ENCODE results near the gene CARNS1. TPM values are rescaled to one million over a fixed set of nuclear protein-coding genes. Genes with fewer than 3 reads are reported as not detected.

CARNS1 gene
- total and polyA plus RNA-seq, 9 of the 15 experiments (the other 6 are each of a cell fraction or from before 2014, with no cell fraction given) = 0.01 to 0.18 (median 0.06) TPM; not detected in 3

DNA sequence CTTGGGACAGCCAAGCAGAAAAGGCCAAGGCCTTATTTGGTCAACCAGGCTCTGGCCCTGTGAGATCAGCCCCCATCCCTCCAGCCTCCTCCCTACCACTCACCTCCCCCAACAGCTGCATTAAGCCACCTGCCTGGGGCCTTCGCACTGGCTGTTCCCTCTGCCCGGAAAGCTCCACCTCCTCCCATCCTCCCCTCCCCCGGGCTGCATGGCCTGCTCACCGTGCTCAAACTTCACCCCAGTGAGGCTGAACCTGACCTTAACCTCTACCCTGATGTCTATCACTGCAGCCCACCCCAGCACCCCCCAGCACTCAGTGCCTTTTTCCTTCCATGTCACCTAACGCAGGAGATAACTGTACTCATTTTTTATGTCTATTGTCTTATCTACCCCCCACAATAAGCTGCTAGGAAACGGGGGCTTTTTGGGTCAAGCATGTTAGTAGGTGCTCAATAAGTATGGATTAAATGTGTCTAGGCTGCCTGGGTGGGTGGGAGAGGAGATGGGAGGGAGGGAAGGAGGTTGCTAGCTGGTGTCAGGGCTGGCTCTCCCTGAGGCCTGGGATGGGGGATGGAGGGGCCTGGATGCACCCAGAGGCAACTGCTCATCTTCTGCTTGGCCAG lies 21.1 kb downstream of the CARNS1 start (continued):
- TF ChIP-seq, protein P1, sequence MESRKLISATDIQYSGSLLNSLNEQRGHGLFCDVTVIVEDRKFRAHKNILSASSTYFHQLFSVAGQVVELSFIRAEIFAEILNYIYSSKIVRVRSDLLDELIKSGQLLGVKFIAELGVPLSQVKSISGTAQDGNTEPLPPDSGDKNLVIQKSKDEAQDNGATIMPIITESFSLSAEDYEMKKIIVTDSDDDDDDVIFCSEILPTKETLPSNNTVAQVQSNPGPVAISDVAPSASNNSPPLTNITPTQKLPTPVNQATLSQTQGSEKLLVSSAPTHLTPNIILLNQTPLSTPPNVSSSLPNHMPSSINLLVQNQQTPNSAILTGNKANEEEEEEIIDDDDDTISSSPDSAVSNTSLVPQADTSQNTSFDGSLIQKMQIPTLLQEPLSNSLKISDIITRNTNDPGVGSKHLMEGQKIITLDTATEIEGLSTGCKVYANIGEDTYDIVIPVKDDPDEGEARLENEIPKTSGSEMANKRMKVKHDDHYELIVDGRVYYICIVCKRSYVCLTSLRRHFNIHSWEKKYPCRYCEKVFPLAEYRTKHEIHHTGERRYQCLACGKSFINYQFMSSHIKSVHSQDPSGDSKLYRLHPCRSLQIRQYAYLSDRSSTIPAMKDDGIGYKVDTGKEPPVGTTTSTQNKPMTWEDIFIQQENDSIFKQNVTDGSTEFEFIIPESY (CRISPR knock-in tag; IDR thresholded peaks at IDR 0.05) = no peak
- TF ChIP-seq ZFPM2 (CRISPR knock-in tag; IDR thresholded peaks at IDR 0.05) = no peak
- no peak for TF ChIP-seq ILF3 (IDR thresholded peaks at IDR 0.05; ENCODE audit: borderline replicate concordance)
- 0 out of 2 replicates have a peak, but pooled peaks have one; percentile 19 for TF ChIP-seq LARP7 (IDR thresholded peaks at IDR 0.05)

DNA sequence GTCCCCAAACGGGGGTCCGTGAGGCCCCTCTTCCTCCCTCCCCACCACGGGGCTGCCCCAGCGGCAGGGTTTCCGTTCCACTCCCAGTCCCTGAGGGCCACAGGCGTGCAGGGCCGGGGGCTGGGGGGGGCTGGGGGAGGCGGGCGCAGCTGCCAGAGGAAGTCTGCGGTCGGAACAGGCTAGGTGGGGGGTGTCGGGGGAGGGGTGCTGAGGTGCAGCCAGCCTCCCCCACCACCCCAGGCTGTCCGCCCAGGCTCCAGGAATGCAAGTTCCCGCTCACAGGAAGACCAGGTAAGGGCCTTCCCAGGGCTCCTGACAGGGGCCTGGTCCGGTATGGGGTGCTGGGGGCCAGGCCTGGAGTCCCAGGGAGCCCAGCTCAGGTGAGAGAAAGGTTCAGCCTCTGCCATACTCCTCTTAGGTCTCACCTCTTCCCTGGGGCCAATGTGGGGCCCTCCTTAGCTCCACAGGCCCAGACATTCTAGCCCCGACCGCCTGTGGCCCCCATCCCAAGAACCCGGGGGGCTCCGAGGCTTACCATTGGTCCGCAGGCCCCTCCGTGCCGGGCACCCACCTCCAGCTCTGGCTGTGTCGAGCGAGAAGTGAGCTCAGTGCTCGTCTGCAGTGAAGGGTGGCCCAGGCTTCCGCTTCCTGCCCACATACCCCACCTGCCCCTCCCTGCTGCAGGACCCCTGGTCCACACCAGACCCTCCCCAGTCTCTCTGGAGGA lies 21.8 kb downstream of the CARNS1 start, which contains the start of gene PTPRCAP:
TSS of gene PTPRCAP (minus strand) at position 601 of the 727 bp plus-strand sequence. CDS start at position 538, 63 bp downstream.
- H3K4me3 ChIP-seq = no peak within 1 kb of the TSS
- intact Hi-C loops (cut with micrococcal nuclease) (no loop called here), in situ Hi-C loops (cut with MboI) (no loop called here)
- BruUV-seq (replicated peaks) = no TSS peak
- peaks cover 16 to 91% of the 10 kb centered on the region in 2 experiments for H3K4me1 ChIP-seq (replicated peaks in 1 of 2; ENCODE audit: control insufficient read depth in 2 of 2, insufficient read depth in 2 of 2, low read length in 2 of 2)
- peak within 1 kb of the TSS; percentile 13 to 87; a peak in 3 of 4 replicates for H3K9ac ChIP-seq (ENCODE audit: insufficient read depth in 1 of 2, low read depth in 2 of 2, low read length in 2 of 2)
- DNase-seq (ENCODE audit: extremely low read depth in 1 of 4, low spot score in 3 of 4) (peak; percentile 61 to 70 (median 64)), FAIRE-seq (no peak), ATAC-seq (peak; percentile 46)
- H2AFZ ChIP-seq (ENCODE audit: low read depth, low read length) = no peak within 1 kb of the TSS
- ChIA-PET POLR2A (interaction anchor here (0.6 to 3.0 kb wide), 8 partner anchors 8 to 61 kb away, joined by 3 to 21 read pairs (median 4); partner anchors contain the start of gene RPS6KB2), CTCF (ENCODE audit: low intra/inter-chr PET ratio) (no interaction called here)
- H3K9me1 ChIP-seq (ENCODE audit: control insufficient read depth, insufficient read depth, low read length) = peaks cover 4% of the 10 kb centered on the region
- WGBS (ENCODE audit: insufficient coverage, low coverage, missing lambda C conversion rate) = 83% methylated on average over 12 of the region's 26 CpGs
- H3K27ac ChIP-seq (ENCODE audit: extremely low read depth, low read depth, low read length) = peak within 1 kb of the TSS; percentile 86
- H3K36me3 ChIP-seq (ENCODE audit: control insufficient read depth, insufficient read depth, low read length) = peaks cover 89% of the 10 kb centered on the region; the same call in 2 of the 3 replicates
- H4K20me1 ChIP-seq (replicated peaks; ENCODE audit: control insufficient read depth, insufficient read depth, low read length) = no peaks in the 10 kb centered on the region
- no peaks in the 10 kb centered on the region; the same call in 1 of the 3 replicates for H3K79me2 ChIP-seq (ENCODE audit: control insufficient read depth, insufficient read depth, low read length)
- H3K27me3 ChIP-seq (ENCODE audit: control insufficient read depth in 2 of 2, insufficient read depth in 2 of 2, low read length in 2 of 2) = no peaks in the 10 kb centered on the region
- H3K4me2 ChIP-seq (ENCODE audit: insufficient read depth, low read length) = peak within 1 kb of the TSS; percentile 1; the same call in 1 of the 2 replicates
- no peaks in the 10 kb centered on the region for H3K9me3 ChIP-seq (replicated peaks; ENCODE audit: control insufficient read depth, insufficient read depth, low read depth, low read length)
- TF ChIP-seq RBM22 (IDR thresholded peaks at IDR 0.05; ENCODE audit: low read depth, low read length, poor library complexity, severe bottlenecking) = peak; percentile 51
- no peak for TF ChIP-seq ZNF41 (CRISPR knock-in tag; conservative IDR thresholded peaks at IDR 0.05)
- no peak for TF ChIP-seq RBBP5 (IDR thresholded peaks at IDR 0.05; ENCODE audit: borderline replicate concordance, insufficient read depth, low read length, poor library complexity, severe bottlenecking)
- TF ChIP-seq TEAD4 (IDR thresholded peaks at IDR 0.05; ENCODE audit: low read length) = no peak
- no peak for TF ChIP-seq TEAD4 (CRISPR knock-in tag; IDR thresholded peaks at IDR 0.05; ENCODE audit: borderline replicate concordance)
- TF ChIP-seq NRF1 (conservative IDR thresholded peaks at IDR 0.05 in 1 of 2, IDR thresholded peaks at IDR 0.05 in 1 of 2) = no peak
- no peak for TF ChIP-seq MTA2 (IDR thresholded peaks at IDR 0.05; ENCODE audit: low read depth)
- TF ChIP-seq GABPA (tag; conservative IDR thresholded peaks at IDR 0.05; ENCODE audit: low read depth) = peak; percentile 27; the same call in 1 of the 2 replicates
- TF ChIP-seq CC2D1A (IDR thresholded peaks at IDR 0.05) = no peak
- TF ChIP-seq, protein P2, sequence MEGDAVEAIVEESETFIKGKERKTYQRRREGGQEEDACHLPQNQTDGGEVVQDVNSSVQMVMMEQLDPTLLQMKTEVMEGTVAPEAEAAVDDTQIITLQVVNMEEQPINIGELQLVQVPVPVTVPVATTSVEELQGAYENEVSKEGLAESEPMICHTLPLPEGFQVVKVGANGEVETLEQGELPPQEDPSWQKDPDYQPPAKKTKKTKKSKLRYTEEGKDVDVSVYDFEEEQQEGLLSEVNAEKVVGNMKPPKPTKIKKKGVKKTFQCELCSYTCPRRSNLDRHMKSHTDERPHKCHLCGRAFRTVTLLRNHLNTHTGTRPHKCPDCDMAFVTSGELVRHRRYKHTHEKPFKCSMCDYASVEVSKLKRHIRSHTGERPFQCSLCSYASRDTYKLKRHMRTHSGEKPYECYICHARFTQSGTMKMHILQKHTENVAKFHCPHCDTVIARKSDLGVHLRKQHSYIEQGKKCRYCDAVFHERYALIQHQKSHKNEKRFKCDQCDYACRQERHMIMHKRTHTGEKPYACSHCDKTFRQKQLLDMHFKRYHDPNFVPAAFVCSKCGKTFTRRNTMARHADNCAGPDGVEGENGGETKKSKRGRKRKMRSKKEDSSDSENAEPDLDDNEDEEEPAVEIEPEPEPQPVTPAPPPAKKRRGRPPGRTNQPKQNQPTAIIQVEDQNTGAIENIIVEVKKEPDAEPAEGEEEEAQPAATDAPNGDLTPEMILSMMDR (IDR thresholded peaks at IDR 0.05 in 2 of 3, conservative IDR thresholded peaks at IDR 0.05 in 1 of 3; ENCODE audit: insufficient read depth in 2 of 3, low read depth in 1 of 3, low read length in 3 of 3) = no peak
- no peak for TF ChIP-seq SOX6 (IDR thresholded peaks at IDR 0.05)
- TF ChIP-seq ZSCAN32 (CRISPR knock-in tag; IDR thresholded peaks at IDR 0.05) = no peak
- TF ChIP-seq SMARCC2 (IDR thresholded peaks at IDR 0.05; ENCODE audit: low read depth) = no peak

Data from K562 (cell line).